GM19455 (cell line): ENCODE measurements around the gene ADAMTSL3.

Experiments
- ATAC-seq: cut with Tn5 transposase; IDR thresholded peaks from one replicate; pipeline ENCODE4 v1.9.1; 2021; ENCODE audit not compliant: unreplicated experiment

ADAMTSL3 gene

DNA sequence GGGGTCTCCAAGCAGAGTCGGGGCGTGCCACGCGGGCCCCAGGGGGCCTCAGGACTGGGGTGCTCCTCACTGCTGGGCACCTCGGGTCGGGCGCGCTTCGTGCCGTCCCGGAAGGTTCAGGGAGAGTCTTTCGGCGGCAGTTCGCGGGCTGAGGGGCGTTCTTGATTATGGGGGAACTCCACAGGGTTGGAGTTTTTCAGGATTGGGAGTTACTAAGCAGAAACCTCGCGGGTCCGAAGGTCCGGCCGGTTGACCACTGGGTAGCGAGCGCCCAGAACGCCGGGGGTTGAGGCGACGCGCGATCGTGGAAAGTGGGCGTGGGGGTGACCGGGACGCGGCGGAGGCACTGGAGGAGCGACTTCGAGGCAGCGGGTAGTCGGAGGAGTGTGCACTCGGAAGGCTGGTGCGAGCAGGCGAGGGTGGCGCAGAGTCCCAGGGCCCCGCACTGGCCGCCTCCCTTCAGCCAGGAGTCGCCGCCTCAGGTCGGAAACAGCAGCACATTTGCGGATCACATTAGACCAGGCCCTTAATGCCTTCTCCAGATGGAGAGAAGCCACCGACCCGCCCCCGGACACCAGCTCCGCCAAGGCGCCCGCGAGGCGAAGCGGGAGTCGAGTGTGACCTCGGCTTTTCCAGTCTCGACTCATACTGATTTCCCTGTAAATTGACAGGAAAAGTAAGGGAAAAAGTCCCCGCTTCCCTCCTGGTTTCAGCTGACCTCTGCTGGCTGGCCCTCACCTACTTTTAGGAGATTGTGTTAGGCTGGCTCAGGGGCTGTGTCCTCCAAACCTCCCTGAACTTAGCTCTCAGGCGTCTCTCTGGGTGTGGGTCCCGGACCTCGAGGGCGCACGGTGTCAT lies 685 bp downstream of the ADAMTSL3 start:
- no peak for ATAC-seq

DNA sequence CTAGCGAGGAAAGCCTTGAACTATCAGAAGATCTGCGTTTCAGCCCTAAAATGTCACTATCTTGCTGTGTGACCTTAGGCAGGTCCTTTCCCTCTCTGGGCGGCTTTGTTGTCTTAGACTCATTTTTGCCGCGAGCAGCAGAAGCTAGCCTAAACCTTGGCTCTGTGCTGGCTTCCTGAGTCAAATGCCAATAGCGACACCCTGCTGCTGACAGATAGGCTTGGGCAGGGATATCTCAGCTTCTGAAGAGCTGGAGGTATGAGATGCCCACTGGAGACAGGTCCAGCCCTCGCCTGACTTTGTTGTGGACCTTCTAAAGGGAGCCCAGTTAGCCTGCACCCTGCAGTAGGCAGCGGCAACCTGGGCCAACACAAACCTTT lies 1.3 kb downstream of the ADAMTSL3 start:
- ATAC-seq = no peak

DNA sequence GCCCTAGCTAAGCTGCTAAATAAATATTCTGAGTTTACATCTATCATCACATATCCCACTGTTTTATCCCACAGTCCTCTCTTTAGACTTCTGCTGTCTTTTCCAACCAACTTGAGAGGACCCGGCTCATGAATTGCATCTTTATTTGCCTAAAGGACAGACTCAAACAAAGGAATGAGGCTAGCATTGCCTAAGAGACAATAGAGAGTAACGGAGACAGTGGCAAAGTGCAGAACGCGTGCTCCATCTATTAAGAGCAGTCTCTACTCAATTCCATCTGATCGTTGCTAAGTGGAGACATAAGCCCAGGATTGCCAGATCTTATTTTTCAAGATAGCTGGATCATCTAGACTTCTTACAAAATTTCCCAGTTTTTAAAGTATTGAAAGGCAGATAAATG lies 2.3 kb downstream of the ADAMTSL3 start:
- no peak for ATAC-seq

DNA sequence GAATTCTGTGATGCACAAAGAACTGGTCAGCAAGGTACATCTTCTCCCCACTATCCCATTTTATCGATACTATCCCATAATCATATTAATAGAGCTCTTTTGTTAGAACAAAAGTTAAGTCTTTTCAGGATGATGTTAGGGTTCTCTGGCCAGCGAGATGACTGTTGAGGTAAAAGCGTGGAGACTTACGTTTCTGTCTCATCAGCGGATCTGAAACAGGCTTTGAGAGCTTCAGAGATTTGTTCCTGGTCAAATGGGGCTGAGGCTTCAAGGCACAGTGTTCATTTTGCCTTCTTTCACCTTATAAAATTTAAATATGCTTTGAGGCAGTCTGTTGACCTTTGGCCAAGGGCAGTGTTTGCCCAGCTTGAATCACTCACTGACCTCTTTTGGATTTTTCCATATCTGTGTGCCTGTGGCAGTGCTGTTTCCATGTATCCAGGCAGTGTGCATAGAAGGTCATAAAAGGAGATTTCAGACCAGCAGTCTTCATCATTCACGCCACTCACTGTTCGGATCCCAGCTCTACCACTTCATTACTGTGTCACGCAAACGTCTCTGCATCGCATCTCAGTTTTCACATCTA lies 3.1 kb downstream of the ADAMTSL3 start:
- ATAC-seq = no peak

DNA sequence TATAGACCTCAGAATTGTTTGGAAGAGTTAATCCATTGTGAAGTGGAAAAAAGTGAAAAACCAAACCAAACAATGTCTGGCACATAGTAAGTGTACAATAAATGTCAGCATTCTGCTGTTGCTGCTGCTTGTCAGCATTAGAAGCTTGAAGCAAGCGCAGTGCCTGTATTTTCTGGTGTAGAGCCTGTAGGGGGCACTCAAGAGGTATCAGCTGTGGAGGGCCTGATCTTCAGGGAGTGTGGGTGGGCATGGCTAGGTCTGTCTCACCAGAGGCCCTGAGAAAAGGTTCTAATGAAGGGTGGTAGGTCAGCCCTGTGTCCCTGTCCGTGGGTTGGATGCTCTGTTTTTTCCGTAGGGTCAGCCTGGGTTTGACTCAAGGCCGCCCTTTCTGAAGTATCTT lies 3.6 kb downstream of the ADAMTSL3 start:
- no peak for ATAC-seq

DNA sequence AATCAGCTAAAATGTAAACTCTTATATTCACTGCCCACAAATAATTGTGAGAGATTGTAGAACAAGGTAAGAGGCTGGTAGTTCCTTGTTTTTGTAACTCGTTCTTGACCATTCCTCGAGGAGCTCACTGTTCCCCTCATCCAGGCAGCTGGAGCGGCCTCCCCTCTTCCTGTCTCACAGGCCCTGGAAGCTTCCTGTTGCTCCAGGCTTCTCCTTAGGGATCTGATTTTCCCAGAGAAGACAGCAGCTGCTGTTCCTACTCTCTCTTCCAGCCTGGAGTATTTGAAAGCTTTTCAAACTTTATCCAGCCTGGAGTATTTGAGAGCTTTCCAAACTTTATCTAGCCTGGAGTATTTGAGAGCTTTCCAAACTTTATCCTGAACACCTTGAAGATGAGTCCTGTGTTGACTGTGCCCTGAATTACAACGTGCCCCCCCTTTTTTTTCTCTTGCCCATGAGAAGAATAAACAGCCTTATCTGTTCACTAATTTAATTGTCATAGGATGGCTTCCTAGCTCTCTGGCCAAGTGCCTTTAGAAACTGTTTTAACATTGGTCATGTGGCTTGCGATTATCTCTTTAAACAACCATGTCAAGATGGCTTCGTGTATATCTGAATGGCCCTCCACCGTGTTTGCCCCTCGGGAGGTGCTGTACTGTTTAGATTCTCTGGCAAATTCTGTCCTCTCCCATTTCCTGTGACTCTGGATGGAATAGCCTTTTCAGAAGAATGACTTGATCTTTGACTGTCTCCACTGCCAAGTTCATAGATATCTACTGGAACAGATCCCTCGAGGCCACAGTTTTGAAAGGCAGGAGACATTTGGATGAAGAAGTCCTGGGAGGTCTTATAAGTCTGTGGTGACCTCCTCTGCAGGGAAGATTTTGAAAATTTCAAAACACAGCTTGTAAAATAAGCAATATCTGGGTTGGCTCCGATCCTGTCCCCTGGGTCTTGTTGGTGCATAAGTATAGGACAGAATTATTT lies 4.8 kb downstream of the ADAMTSL3 start:
- ATAC-seq = no peak

DNA sequence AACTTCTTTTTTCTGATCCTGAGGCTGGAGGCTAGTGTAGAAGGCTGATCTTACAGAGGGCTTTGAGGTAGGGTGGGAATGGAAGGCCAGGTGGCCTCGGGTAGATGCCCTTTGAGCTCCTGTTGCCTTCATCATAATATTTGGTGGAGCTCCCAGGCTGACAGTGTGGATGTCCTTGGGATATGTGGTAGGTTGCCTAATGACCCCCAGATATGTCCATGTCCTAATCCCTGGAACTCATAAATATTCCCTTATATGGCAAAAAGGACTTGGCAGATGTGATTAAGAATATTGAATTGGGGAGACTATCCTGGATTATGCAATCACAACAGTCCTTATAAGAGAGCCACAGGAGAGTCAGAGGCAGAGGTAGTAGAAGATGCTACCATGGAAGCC lies 5.5 kb downstream of the ADAMTSL3 start:
- no peak for ATAC-seq

DNA sequence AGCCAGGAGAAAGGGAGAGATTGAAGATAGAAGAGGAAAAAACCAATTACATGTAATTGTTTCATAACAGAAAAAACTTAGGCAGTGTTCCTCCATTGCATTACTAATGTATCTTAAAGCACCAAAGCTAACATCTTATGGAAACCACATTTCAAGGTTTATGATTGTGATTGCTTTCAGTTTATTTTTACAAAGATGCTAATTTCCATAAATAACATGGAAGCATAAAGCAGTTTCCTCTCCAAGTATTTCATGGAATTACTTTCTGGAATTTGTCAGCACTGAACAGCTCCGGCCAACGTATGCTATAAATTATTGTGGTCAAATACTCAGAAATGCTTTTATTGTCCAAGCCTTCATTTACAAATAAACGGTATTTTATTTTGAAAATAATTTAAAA lies 11.6 kb downstream of the ADAMTSL3 start:
- no peak for ATAC-seq

DNA sequence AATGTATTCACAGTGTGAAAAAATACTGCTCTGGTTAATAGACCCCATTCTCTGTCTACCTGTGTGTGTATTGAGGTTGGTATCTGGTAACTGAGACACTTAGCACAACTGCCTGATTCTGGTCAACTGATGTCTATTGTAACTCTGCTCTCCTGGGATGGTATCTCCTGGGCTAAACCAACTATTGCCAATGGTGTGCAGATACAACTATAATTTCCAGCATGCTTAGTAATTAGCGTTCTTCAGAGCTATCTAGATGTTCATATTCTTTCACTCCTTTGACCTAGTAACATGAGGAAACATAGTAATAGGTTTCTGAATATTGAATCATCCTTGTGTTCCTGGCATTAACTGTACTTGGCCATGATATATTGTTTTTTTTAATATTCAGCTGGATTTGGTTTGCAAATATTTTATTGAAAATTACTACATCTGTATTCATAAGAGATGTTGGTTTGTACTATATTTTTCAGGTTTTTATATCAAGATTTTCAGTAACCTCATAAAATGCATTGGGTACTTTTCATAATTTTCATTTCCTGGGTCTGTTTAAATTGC lies 16.8 kb downstream of the ADAMTSL3 start:
- no peak for ATAC-seq

DNA sequence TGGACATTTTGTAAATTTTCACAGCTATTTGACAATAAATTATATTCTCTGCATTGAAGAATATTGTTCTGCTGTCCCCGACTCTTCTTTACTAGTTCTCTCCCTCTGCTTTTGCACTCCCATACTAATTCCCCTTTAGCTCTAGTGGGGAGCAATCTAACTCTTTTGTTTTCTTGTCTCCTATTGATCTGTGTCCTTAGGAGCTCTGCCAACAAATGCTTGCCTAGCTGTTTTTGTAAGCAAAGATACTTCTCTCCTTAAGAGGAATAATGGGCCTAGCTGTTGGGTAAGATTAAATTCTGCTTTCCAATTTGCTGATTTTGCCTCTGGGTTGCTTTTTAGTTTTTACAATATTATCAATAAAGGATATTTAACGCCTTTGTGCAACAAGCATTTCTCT lies 17.7 kb downstream of the ADAMTSL3 start:
- ATAC-seq = no peak

DNA sequence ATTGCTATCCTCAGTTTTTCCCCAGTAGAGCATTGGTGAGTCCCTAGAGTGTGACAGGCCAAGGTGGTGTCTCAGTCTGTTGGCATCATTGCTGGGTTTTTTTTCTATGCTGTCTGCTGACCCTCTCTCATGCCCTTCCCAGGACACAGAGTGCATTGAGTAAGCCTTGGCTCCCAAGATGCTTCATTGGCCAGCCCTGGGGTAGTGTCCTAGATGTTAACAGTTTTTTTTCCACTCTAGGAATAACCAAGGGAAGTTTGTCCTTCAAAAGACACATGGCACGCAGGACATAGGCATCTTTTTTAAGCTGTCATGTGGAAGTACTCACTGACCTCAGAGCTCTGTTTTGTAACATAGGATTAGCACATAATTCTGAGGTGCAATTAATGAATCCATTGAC lies 19.5 kb downstream of the ADAMTSL3 start:
- no peak for ATAC-seq

DNA sequence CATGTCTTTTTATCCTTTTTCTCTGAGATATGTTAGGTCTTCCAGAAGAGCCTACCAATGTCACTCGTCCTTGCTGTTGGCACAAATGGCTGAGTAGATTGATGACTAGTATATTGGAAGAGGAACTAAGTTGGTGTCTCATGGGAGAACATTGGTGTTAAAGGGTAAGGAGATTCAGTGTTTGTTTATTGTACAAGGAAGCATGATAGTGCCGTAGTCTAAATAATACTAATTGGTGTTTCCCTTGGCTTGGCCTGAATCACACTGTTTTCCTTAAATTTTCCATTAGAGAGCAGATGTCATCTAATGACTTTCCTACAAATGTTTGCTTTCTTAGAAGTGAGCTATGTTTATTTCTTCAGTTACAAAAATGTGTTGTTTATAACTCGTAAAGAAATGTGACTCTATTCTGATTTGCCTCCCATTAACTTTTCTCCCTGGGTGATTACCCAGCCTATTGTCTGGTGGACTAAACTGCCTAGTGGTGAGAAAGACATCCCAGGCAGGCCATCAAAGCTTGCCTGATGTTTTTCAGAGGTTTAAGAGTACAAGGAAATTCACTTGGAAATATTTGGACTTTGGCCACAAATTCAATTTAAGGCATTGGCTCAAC lies 28.7 kb downstream of the ADAMTSL3 start:
- no peak for ATAC-seq

DNA sequence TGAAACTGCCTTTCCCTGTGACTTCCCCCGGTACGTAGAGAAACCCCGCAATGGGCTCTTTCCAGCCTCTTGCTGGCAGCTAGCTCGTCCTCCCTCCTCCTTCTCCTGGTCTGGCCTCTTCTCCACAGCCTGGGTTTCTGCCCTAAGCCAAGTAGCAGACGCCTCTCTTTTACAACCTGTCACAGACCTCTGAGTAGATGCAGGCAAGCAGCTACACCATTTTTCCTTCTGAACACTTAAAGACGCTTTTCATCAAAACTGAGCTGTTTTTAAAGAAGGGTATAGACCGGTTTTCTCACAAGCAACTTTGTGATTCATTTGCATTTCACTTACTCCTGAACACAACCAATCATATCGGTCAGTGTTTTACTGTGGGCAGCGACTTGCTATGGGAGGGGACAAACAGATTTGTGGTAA lies 32.0 kb downstream of the ADAMTSL3 start:
- ATAC-seq = no peak

DNA sequence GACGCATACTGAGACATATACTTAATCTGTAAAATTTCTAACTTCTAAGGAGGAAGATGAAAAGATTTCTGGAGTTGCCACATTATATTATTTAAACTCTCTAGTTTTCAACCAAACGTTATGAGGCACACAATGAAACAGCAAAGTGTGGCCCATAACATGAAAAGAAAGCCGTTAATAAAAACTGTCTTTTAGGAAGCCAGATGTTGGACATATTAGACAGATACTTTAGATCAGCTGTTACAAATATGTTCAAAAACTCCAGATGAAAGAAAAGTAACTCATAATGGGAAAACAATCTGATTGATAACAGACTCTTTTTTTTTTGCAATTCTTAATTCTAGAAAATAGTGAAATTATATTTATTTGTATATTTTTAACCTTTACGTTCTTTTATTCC lies 34.3 kb downstream of the ADAMTSL3 start:
- no peak for ATAC-seq

DNA sequence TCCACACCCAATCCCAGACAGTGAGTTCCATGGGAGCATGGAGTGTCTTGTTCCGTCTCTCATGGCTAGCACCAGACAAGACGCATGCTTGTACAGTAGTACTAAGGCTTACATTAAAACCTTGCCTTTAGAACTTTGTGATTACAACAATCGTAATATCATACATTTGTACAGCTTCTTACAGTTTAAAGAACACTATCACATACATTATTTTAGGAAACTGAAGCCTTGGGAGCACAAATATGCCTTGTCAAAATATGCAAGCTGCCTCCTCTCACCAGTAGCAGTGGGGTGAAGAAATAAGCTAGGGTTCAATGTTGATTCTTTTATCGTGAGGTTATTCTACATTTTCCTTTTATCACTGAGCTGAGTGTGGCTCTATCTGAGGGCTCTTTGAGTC lies 36.8 kb downstream of the ADAMTSL3 start:
- ATAC-seq = no peak

DNA sequence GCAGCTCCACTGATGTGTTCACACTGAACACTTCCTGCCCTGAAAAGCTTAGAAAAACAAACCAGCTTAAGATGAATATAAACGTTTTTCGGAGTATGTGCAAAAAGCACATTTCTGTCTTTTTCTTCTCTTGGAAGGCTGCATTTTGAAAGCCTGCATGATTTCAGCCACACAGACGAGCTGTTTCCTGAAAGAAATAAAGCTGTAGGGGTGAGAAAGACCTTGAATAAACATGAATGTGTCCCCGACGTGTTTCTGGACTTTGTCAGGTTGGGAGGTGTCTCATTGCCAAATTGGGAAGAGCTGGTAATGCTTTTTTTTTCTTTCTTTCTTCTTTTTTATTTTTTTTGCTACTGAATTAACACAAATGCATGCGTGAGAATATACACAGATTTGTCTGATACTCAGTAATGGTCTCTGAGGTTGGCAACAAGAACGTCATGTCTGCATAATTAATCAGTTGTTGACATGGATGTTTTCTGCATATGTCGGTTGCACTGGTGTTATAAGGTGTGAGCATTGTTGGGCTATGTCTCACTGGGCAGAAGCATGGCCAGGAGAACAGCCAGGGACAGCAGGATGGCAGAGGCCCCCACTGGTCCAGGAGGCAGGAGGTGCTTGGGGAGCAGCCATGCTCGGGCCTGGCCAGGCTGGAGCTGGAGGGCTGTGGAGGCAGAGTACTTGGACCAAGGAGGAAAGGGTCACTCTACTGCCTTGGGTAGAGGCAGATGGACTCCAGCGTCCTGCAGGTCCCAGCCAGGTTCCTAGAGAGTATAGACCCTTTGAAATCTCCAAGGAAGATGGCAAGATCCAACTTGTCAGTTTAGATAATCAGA lies 39.0 kb downstream of the ADAMTSL3 start:
- no peak for ATAC-seq

DNA sequence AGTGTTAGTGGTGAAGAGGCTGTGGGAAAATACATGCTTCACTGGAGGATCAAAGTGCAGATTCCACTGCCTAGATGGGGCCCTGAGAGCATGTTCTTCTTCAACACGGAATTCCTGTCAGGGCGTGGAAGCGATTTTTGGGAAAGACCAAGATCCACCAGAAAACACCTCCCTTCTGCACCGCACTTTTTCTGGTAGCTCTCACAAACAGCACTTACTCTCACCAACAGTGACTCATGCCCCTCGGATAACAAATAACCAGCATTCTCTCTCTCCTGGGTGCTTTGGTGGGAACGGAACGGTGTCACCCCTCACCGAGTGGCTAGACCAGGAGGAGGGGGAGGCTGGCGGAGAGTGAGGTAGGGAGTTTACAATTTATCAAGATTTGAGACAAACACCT lies 40.1 kb downstream of the ADAMTSL3 start:
- no peak for ATAC-seq

DNA sequence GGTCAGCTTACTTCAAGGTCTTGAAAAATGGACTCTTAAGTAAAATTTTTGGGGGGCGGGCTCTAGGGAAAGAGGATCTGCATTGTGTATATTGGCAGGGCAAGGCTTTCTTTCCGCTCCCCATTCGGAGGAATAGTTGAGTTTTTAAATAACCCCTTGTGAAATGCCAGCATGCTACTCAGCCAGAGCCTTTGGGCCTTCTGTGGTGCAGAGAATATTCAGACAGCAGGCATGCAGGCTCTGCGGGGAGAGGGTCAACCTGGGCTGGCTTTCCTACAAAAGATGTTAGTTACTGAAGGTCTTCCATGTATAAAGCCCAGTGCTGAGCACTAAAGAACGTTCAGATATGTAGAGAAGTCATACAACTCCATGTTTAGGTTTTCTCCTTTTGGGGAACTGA lies 40.6 kb downstream of the ADAMTSL3 start:
- no peak for ATAC-seq

DNA sequence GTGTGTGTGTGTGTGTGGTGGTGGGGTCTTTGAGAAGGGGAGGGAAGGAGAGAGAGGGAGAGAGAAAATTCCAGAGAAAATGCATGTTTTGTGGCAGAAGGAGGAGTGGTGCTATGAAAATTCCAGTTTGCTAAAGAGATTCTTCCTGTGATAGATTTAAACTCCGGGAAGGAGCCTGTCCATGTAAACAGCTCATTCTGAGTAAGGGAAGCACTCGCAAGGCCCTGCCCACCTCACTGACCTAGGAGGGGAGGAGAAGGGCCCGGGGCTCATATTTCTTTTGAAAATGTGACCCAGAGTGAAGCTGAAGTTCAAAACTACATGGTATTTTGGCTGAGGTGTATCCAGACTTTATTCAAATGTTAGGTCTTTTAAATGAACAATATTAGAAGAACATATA lies 41.3 kb downstream of the ADAMTSL3 start:
- no peak for ATAC-seq

DNA sequence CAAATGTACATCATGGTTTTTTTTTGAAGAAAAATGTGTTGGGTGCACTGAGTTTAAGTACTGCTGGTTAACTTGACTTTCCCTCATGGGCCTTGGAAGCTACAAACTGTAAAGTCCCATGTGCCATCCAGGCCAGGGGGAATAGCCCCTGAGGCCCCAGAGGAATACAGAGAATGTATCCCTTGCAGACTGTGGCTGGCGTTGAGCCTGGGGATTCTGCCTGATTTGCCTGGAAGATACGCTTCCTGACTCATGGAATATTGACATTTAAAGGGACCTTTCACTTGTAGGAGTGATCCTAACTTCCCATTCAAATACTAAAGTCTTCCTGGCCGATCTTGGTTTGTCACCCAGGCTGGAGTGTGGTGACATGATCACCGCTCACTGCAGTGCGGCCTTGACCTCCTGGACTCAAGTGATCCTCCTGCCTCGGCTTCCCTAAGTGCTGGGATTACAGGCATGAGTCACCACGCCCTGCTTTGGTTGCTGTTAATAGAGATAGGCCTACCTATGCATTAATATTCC lies 42.0 kb downstream of the ADAMTSL3 start:
- ATAC-seq = no peak
